HG02610 (cell line): ENCODE data around the gene CHSY1.
A peak's percentile ranks its signal among the peaks of the same experiment; 100 is the strongest.
"Not testable (repeated sequence)": the region's sequence is repeated elsewhere in the genome, so short reads cannot be mapped to it uniquely, and the experiment has no call there.

Source experiments
- ATAC-seq: cut with Tn5 transposase; IDR thresholded peaks from one replicate; pipeline ENCODE4 v1.9.1; 2021; ENCODE audit warnings: mild to moderate bottlenecking, moderate library complexity; ENCODE audit not compliant: unreplicated experiment

The CHSY1 gene

DNA sequence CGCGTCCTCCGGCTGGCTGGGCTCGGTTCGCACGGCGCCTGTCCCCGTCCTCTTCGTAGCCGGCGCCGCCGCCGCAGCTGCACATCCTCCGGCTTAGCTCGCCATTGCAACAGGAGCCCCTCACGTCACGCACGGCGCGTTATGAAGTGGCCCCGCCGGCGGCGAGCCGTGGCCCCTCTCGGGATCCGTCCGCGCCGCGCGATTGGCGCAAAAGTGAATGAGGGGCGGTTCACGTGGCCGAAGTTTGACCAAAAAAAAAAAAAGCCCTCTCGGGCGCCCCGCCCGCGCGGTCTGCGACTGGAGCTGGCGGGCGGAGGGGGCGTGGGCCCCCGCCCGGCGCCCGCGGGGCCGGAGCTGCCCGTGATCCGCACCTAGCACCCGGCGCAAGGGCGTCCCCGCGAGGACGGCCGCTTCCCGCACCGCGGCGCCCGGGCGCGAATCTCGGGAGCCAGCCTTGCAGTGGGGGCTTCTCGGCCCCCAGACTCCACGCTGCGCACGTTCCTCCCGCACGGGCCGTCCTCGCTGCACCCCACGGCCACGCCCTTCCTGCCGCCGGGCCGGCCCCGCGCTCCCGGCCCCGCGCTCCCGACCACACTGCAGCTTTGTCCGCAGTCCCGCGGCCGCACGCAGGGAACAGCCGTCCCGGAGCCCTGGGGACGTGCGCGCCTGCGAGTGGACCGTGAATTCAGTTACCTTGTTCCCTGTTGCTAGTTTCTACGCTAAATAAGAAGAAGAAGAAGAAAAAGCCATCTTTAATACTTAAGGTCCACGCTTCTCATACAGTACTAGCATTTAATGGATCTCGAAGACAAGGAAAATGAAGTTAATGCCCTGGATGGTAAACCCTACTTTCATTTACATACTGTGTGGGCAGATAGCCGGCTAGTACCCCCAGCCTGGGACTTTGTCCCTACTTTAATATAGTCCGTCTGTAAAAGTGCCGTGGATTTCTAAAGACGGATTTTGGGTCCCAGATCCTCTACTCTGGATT lies at the start of gene CHSY1:
TSS of gene CHSY1 (minus strand) at position 219 of the 991 bp plus-strand sequence. CDS start 592 bp downstream, outside the sequence.
- peak; percentile 73 for ATAC-seq

DNA sequence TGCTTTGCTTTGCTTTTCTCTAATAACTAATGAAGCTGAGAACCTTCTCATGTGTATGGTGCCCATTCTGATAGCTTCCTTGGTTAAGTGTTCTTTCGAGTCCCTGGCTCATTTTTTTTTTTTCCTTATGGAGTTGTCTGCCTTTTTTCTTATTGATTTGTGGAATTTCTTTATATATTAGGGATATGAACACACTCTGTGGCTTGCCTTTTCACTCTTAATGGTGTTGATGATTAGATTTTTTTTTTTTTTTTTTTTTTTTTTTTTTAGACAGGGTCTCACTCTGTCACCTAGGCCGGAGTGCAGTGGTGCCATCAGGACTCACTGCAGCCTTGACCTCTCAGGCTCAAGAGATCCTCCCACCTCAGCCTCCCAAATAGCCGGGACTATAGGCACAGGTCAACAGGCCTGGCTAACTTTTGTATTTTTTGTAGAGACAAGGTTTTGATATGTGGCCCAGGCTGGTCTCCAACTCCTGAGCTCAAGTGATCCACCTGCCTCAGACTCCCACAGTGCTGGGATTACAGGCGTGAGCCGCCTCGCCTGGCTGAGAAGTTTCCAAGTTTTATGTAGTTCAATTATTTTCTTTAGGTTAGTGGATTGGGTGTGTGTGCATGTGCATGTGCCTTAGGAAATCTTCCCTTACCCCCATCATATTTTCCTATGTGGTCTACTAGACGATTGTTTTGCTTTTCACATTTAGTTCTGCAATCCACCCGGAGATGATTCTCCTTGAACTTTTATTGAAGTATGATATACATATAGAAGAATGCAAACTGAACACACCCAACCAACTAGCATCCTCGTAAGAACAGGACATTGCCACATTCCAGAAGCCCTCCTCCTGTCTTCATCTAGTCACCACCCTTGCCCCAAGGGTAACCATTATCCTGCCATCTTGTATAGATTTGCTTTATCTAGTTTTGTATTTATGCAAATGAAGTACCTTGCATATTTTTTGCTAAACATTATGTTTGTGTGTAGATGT lies 44.9 kb upstream of the CHSY1 start:
- ATAC-seq: no peak

DNA sequence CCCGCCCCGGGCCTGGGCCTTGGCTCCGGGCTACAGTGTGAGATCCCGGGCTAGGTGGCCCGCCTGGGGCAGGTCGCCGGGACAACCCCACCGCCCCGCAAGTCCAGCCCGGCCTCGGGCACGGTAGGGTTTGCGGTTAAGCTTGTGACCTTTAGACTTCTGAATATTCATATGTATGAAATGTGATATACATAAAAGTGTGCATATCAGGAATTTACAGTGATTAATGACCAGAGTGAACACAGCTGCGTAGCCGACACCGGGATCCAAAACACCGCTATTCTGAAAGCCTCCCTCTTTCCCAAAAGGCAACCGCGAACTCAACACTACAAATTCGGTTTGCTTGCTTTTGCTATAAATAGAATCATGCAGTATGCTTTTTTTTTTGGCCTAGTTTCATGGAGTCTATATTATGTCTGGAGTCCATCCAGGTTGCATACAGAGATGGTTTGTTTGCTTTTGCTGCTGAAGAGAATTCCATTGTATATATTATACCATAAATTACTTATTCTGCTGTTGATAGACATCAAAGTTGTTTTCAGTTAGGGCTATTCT lies 43.8 kb upstream of the CHSY1 start:
- no peak for ATAC-seq

- ATAC-seq: peak; percentile 72
Observed at GRCh38 chr15:101294731-101295606, 43.1 kb upstream of the CHSY1 start, which contains the start of gene SNRPA1. Gene SNRPA1, minus strand, starts transcription at chr15:101295248. Its CDS starts 70 bp downstream, at chr15:101295178.

- no peak for ATAC-seq
Observed at GRCh38 chr15:101293122-101293521, 41.3 kb upstream of the CHSY1 start.

- no peak for ATAC-seq
Observed at GRCh38 chr15:101288905-101289513, 37.2 kb upstream of the CHSY1 start.

GRCh38 chr15:101287342-101287741 lies 35.5 kb upstream of the CHSY1 start:
- ATAC-seq: not testable (repeated sequence)

GRCh38 chr15:101286471-101287114 lies 34.7 kb upstream of the CHSY1 start:
- ATAC-seq: no peak

- ATAC-seq: no peak
Observed at GRCh38 chr15:101283931-101284330, 32.1 kb upstream of the CHSY1 start.

DNA sequence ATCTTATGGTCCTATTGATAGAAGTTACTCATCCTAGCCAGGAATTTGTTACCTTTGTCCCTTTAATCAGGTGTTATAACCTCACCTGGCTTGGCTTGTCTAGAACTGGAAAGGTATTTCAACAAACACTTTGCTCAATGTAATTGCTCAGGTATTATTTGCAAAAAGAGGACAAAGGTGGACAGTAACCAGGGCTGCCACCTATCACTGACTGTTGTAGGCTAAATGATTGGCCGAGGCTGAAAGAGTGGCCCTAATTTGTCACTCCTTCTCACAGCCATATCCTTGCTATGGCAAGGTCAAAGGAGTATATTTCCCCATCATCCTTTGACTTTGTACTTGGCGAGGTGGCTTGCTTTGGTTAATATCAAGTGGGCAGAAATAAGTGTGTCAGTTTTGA lies 28.2 kb upstream of the CHSY1 start:
- no peak for ATAC-seq

GRCh38 chr15:101277943-101278564 lies 26.2 kb upstream of the CHSY1 start:
- ATAC-seq: no peak

GRCh38 chr15:101277038-101277822 lies 25.4 kb upstream of the CHSY1 start, which contains the start of gene SELENOS:
Gene SELENOS, minus strand, starts transcription at chr15:101277485. Its CDS starts 68 bp downstream, at chr15:101277417.
- ATAC-seq: peak; percentile 92

- no peak for ATAC-seq
Observed at GRCh38 chr15:101276501-101277037, 24.7 kb upstream of the CHSY1 start.

DNA sequence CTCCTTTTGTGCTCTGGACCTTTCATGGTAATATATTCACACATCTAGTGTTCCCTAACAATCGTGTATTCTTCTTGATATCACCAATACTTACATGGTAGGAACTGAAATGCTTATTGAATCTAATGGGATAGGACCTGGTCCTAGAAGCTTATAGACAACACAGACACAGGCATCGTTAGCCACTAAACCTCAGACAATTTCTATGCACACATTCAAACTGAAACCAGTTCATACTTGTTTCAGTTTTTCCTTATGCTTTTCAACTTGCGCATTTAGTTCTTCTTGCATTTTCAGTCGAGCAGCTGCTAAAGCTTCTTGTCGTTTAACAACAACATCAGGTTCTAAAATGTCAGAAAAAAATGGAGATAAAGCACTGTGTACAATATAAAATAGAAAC lies 23.2 kb upstream of the CHSY1 start:
- peak; percentile 41 for ATAC-seq

DNA sequence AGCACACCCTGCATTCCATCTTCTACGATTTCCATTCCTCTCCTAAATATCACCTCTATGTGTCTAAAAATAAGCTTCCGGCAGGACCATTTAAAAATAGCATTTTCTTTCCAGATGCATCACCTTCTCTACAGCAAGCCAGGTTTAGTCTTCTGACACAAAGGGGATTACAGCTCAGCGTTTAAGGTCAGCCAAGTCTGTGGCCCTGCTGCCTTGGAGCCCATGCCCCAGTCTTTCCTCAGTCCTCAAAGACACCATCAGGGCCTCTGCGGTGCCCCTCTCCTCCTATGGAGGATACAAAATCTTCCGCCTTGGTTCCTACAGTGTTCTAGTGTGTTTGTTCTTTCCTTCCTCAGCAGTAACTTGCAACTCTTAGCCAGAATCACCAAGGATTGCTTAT lies 21.7 kb upstream of the CHSY1 start:
- no peak for ATAC-seq

- no peak for ATAC-seq
Observed at GRCh38 chr15:101272584-101272983, 20.7 kb upstream of the CHSY1 start.

- no peak for ATAC-seq
Observed at GRCh38 chr15:101269479-101270223, 17.8 kb upstream of the CHSY1 start.
